ENCODE results near the gene SLC4A1AP. TPM values are rescaled to one million over a fixed set of nuclear protein-coding genes. Genes with fewer than 3 reads are reported as not detected.

The SLC4A1AP gene
- total RNA-seq, 1 experiment from 2014 or later = 19.8 TPM

DNA sequence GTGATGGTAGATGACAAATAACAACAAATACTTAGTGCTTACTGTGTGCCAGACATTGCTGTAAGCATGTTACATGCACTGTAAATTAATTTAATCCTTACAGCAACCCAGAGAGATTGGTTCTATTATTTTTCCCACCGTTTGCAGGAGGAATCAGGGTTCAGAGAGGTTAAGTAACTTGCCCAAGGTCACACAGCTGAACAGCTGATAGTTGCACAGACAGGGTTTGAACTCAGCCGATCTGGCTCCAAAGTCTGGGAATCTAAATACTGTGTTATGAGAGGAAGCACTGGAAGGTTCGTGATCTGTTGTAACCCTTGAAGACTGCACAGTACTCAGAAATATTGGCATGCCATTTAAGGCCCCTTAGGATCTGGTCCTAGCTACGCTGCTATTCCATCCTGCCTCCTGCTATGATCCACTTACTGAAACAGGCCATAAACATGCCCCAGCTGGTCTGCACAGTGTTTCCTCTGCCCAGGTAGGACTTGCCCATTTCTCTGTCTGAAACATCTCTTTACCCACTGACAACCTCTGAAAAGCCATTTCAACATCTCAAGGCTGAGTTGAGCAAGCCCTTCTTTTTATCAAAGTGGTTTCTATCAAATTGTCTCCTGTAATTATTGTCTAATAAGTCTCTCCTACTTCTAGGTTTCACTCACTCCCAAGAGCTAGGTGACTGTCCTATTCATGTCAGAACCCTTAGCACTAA is 67.4 kb downstream of the SLC4A1AP start:
- no peak overlapping the region for H3K4me3 ChIP-seq (replicated peaks in 1 of 2; ENCODE audit: low read depth in 1 of 2, low read length in 2 of 2)
- ChIA-PET POLR2A (no interaction called here), CTCF (interaction anchor here (1.6 kb wide), 1 partner anchor 8 kb away, joined by 6 read pairs; no protein-coding TSS in a partner anchor), RAD21 (ENCODE audit: low non-redundant PET in 1 of 2, low total read pairs in 2 of 2, uncharacterized antibody in 2 of 2, unreplicated experiment in 2 of 2) (no interaction called here)
- peaks cover 0 to 12% of the 10 kb centered on the region in 2 experiments; a peak in 1 of 4 replicates for H3K4me1 ChIP-seq (ENCODE audit: control insufficient read depth in 1 of 2, insufficient read depth in 2 of 2, low read length in 2 of 2)
- H3K9me3 ChIP-seq (ENCODE audit: control insufficient read depth in 1 of 2, insufficient read depth in 1 of 2, low read depth in 1 of 2, low read length in 2 of 2) = no peaks in the 10 kb centered on the region
- no peaks in the 10 kb centered on the region for H3K27me3 ChIP-seq (ENCODE audit: insufficient read depth, low read length)
- H3K9me2 ChIP-seq (ENCODE audit: insufficient read depth) = no peaks in the 10 kb centered on the region
- no peaks in the 10 kb centered on the region for H3K79me2 ChIP-seq (ENCODE audit: insufficient read depth, low read length)
- no peaks in the 10 kb centered on the region for H4K20me1 ChIP-seq (ENCODE audit: insufficient read depth)
- BruUV-seq (replicated peaks) = no TSS peak
- no peak overlapping the region for H3K9ac ChIP-seq (ENCODE audit: low read length)
- H3K4me2 ChIP-seq (ENCODE audit: low read length) = no peak overlapping the region
- DNase-seq (ENCODE audit: low read depth, low spot score) = no peak
- no peak overlapping the region for H3K27ac ChIP-seq (ENCODE audit: low read depth, low read length)
- intact Hi-C loops (cut with micrococcal nuclease) = no loop called here
- no peak overlapping the region for H2AFZ ChIP-seq (ENCODE audit: low read depth, low read length, poor library complexity, severe bottlenecking)
- no peaks in the 10 kb centered on the region for H3K36me3 ChIP-seq (ENCODE audit: control insufficient read depth in 1 of 2, insufficient read depth in 2 of 2, low read length in 2 of 2)
- no peak for TF ChIP-seq MAX (IDR thresholded peaks at IDR 0.05)
- TF ChIP-seq ELF1 (IDR thresholded peaks at IDR 0.05; ENCODE audit: borderline replicate concordance, low read depth) = no peak
- TF ChIP-seq EZH2phosphoT487 (IDR thresholded peaks at IDR 0.05; ENCODE audit: borderline replicate concordance) = no peak
- TF ChIP-seq TCF7L2 (IDR thresholded peaks at IDR 0.05; ENCODE audit: borderline replicate concordance, extremely low read depth, insufficient read depth, insufficient read length) = no peak
- TF ChIP-seq CBX3 (IDR thresholded peaks at IDR 0.05; ENCODE audit: low read depth) = no peak
- TF ChIP-seq SIN3A (IDR thresholded peaks at IDR 0.05; ENCODE audit: low read depth) = no peak
- TF ChIP-seq SP1 (IDR thresholded peaks at IDR 0.05; ENCODE audit: low read depth) = no peak
- TF ChIP-seq RAD21 (IDR thresholded peaks at IDR 0.05; ENCODE audit: low read depth) = no peak
- TF ChIP-seq JUND (IDR thresholded peaks at IDR 0.05) = no peak
- TF ChIP-seq ATF3 (IDR thresholded peaks at IDR 0.05) = no peak
- no peak for ATAC-seq

DNA sequence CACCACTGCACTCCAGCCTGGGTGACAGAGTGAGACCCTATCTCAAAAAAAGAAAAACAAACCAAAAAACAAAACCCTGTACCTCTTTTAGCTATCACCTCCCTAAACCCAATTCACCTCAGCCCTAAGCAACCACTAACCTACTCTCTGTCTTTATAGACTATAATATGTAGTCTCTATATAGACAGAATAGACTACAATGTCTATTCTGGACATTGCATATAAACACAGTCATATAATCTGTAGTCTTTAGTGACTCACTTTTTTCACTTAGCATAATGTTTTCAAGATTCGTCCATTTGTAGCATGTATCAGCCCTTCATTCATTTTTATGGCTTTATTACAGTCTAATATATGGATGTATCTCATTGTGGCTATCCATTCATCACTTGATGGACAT is 70.6 kb downstream of the SLC4A1AP start:
- ChIA-PET CTCF (interaction anchor here (1.0 kb wide), 1 partner anchor 11 kb away, joined by 4 read pairs; no protein-coding TSS in a partner anchor), RAD21 (ENCODE audit: low non-redundant PET in 1 of 2, low total read pairs in 2 of 2, uncharacterized antibody in 2 of 2, unreplicated experiment in 2 of 2) (no interaction called here), POLR2A (no interaction called here)
- no peak for DNase-seq (ENCODE audit: low read depth, low spot score)
- Histone ChIP-seq H3K9me3 (ENCODE audit: control insufficient read depth in 1 of 2, insufficient read depth in 1 of 2, low read depth in 1 of 2, low read length in 2 of 2) (no peaks in the 10 kb centered on the region), H3K27me3 (ENCODE audit: insufficient read depth, low read length) (no peaks in the 10 kb centered on the region), H3K4me3 (replicated peaks in 1 of 2; ENCODE audit: low read depth in 1 of 2, low read length in 2 of 2) (no peak overlapping the region), H3K79me2 (ENCODE audit: insufficient read depth, low read length) (no peaks in the 10 kb centered on the region), H3K9me2 (ENCODE audit: insufficient read depth) (no peaks in the 10 kb centered on the region), H3K4me1 (ENCODE audit: control insufficient read depth in 1 of 2, insufficient read depth in 2 of 2, low read length in 2 of 2) (peaks cover 0 to 10% of the 10 kb centered on the region in 2 experiments; a peak in 1 of 4 replicates), H4K20me1 (ENCODE audit: insufficient read depth) (no peaks in the 10 kb centered on the region), H3K9ac (ENCODE audit: low read length) (no peak overlapping the region), H2AFZ (ENCODE audit: low read depth, low read length, poor library complexity, severe bottlenecking) (no peak overlapping the region), H3K36me3 (ENCODE audit: control insufficient read depth in 1 of 2, insufficient read depth in 2 of 2, low read length in 2 of 2) (no peaks in the 10 kb centered on the region), H3K27ac (ENCODE audit: low read depth, low read length) (no peak overlapping the region), H3K4me2 (ENCODE audit: low read length) (no peak overlapping the region)
- intact Hi-C loops (cut with micrococcal nuclease) = no loop called here
- BruUV-seq (replicated peaks) = no TSS peak
- ATAC-seq = no peak
- no peak for TF ChIP-seq CEBPB (IDR thresholded peaks at IDR 0.05; ENCODE audit: low read depth)
- TF ChIP-seq, protein P1, sequence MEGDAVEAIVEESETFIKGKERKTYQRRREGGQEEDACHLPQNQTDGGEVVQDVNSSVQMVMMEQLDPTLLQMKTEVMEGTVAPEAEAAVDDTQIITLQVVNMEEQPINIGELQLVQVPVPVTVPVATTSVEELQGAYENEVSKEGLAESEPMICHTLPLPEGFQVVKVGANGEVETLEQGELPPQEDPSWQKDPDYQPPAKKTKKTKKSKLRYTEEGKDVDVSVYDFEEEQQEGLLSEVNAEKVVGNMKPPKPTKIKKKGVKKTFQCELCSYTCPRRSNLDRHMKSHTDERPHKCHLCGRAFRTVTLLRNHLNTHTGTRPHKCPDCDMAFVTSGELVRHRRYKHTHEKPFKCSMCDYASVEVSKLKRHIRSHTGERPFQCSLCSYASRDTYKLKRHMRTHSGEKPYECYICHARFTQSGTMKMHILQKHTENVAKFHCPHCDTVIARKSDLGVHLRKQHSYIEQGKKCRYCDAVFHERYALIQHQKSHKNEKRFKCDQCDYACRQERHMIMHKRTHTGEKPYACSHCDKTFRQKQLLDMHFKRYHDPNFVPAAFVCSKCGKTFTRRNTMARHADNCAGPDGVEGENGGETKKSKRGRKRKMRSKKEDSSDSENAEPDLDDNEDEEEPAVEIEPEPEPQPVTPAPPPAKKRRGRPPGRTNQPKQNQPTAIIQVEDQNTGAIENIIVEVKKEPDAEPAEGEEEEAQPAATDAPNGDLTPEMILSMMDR (IDR thresholded peaks at IDR 0.05 in 2 of 3, conservative IDR thresholded peaks at IDR 0.05 in 1 of 3; ENCODE audit: borderline replicate concordance in 1 of 3, insufficient read depth in 1 of 3, low read depth in 2 of 3, low read length in 2 of 3) = no peak
- TF ChIP-seq CBX3 (IDR thresholded peaks at IDR 0.05; ENCODE audit: low read depth) = no peak
- no peak for TF ChIP-seq JUND (IDR thresholded peaks at IDR 0.05)
- TF ChIP-seq EGR1 (IDR thresholded peaks at IDR 0.05; ENCODE audit: low read depth) = no peak
- no peak for TF ChIP-seq ZNF274 (IDR thresholded peaks at IDR 0.05; ENCODE audit: low read depth, low read length)
- no peak for TF ChIP-seq ZFX (IDR thresholded peaks at IDR 0.05)
- TF ChIP-seq ELF1 (IDR thresholded peaks at IDR 0.05; ENCODE audit: borderline replicate concordance, low read depth) = no peak

All from HCT116 (cell line).